A549 (cell line): ENCODE data around the gene LRRC47. TPM values are rescaled to one million over a fixed set of nuclear protein-coding genes. Genes with fewer than 3 reads are reported as not detected.

ENCODE experiments used
- ATAC-seq, 2 experiments: fragments of 200-7000 bp in 1 of 2; fragments of >200 bp in 1 of 2; cut with Nextera tagmentation in 1 of 2; cut with Tn5 transposase in 1 of 2; 3 replicates each; pipeline versions ENCODE4 v1.8.0 to v1.9.1; 2018 to 2020; ENCODE audit warnings: mild to moderate bottlenecking in 1 of 2, moderate library complexity in 1 of 2
- CTCF ChIA-PET: fragments of 300-600 bp; sonication (Branson Sonifier 250); formaldehyde crosslinking; extraction: SDS; loops from one replicate; lab custom pipeline; 2021; ENCODE audit warnings: antibody characterized with exemption, inconsistent platforms; lab: Yijun Ruan, JAX
- POLR2A ChIA-PET: fragments of 350-600 bp; formaldehyde crosslinking; extraction: SDS; loops from one replicate; lab custom pipeline; 2021; ENCODE audit warnings: antibody characterized with exemption, inconsistent platforms; lab: Yijun Ruan, JAX
- DNase-seq, 2 experiments: peaks; one replicate each; pipeline versions ENCODE4 v3.0.0 to v3.0.0-alpha.2; 2011 to 2016; ENCODE audit warnings: low read depth in 1 of 2, low spot score in 1 of 2
- FAIRE-seq: peaks from 2 replicates; lab custom pipeline; 2011; peaks lifted over from hg19 to GRCh38; lab: Jason Lieb, UNC
- H3K27ac ChIP-seq, 2 experiments: fragments of >200 bp; sonication (Bioruptor Twin); formaldehyde crosslinking; 3 replicates each; pipeline ENCODE4 v1.5.1; 2016 to 2017
- H3K4me1 ChIP-seq: fragments of >200 bp; sonication (Bioruptor Twin); formaldehyde crosslinking; 3 replicates; pipeline ENCODE4 v1.6.1; 2016
- H3K4me2 ChIP-seq: fragments of >200 bp; sonication (Bioruptor Twin); formaldehyde crosslinking; 3 replicates; pipeline ENCODE4 v1.6.1; 2016
- H3K4me3 ChIP-seq: fragments of >200 bp; sonication (Bioruptor Twin); formaldehyde crosslinking; 3 replicates; pipeline ENCODE4 v1.5.1; 2016
- H3K9me3 ChIP-seq: fragments of >200 bp; sonication (Bioruptor Twin); formaldehyde crosslinking; 3 replicates; pipeline ENCODE4 v1.6.1; 2016
- CHD2 ChIP-seq: fragments of 150-350 bp; IDR thresholded peaks from 2 replicates; pipeline ENCODE4 v1.6.1; 2014; ENCODE audit warnings: low read length; ENCODE audit not compliant: partially characterized antibody
- ESRRA ChIP-seq: fragments of 150-350 bp; IDR thresholded peaks from 2 replicates; pipeline ENCODE4 v1.6.1; 2014; ENCODE audit warnings: mild to moderate bottlenecking, low read length, borderline replicate concordance
- FOSL2 ChIP-seq, 2 experiments: fragments of 450-650 bp in 1 of 2; fragments of >200 bp in 1 of 2; sonication (Bioruptor Twin) in 1 of 2; formaldehyde crosslinking; IDR thresholded peaks; 2 replicates each; pipeline versions ENCODE4 v1.5.0 to v1.6.1; 2016 to 2020; ENCODE audit warnings: mild to moderate bottlenecking in 1 of 2, moderate library complexity in 1 of 2
- JUNB ChIP-seq: fragments of >200 bp; sonication (Bioruptor Twin); formaldehyde crosslinking; IDR thresholded peaks from 2 replicates; pipeline ENCODE4 v1.6.1; 2016
- POLR2AphosphoS2 ChIP-seq: conservative IDR thresholded peaks from 2 replicates; pipeline ENCODE4 v1.6.1; 2012; ENCODE audit warnings: low read length, improper control_type of control experiment, inconsistent platforms
- RNF2 ChIP-seq: fragments of 200-600 bp; sonication (generic); IDR thresholded peaks from 2 replicates; pipeline ENCODE4 v1.6.1; 2016; ENCODE audit warnings: low read depth, mild to moderate bottlenecking, antibody characterized with exemption, moderate library complexity, borderline replicate concordance
- ZFP36 ChIP-seq: fragments of 450-650 bp; IDR thresholded peaks from 2 replicates; pipeline ENCODE4 v1.6.1; 2014; ENCODE audit warnings: borderline replicate concordance; ENCODE audit not compliant: partially characterized antibody
- ZSCAN20 ChIP-seq: fragments of 250-450 bp; sonication (Bioruptor Pico); IDR thresholded peaks from 2 replicates; pipeline ENCODE4 v1.8.0; 2022; ENCODE audit warnings: mild to moderate bottlenecking, moderate library complexity
- WGBS: methylation state at CpG from one replicate; pipeline ENCODE4 v1.1.6; 2017; ENCODE audit errors: missing lambda C conversion rate; 5-methylcytosine and 5-hydroxymethylcytosine counted together
- polyA plus RNA-seq, 4 experiments: library from polyadenylated mRNA; depleted of rRNA in 3 of 4; stranded (reverse); fragments of >200 nt; fragmentation: RNase III in 1 of 4; extraction: RNeasy Plus Mini Kit Qiagen cat#74134 plus additional on column Dnase treatment in 1 of 4; gene quantifications; 2 replicates in 3 of 4; 3 replicates in 1 of 4; pipeline ENCODE4 v1.2.3, GENCODE V29; 2011 to 2017
- TF ChIP-seq, protein P1 (sequence below): fragments of >200 bp; sonication (Bioruptor Twin); formaldehyde crosslinking; IDR thresholded peaks from 3 replicates; pipeline ENCODE4 v1.5.1; 2016
- TF ChIP-seq, protein P2 (sequence below): fragments of 250-450 bp; sonication (Bioruptor Pico); IDR thresholded peaks from 2 replicates; pipeline ENCODE4 v1.5.0; 2020; ENCODE audit warnings: low read depth, mild to moderate bottlenecking, moderate library complexity
- TF ChIP-seq, protein P3 (sequence below): fragments of 200-600 bp; sonication (generic); IDR thresholded peaks from 2 replicates; pipeline ENCODE4 v1.6.1; 2016; ENCODE audit warnings: antibody characterized with exemption, mild to moderate bottlenecking, moderate library complexity

The LRRC47 gene
- polyA plus RNA-seq, 2 of the 4 experiments (the other 2 are of a cell fraction): 28.5 to 41.6 TPM

DNA sequence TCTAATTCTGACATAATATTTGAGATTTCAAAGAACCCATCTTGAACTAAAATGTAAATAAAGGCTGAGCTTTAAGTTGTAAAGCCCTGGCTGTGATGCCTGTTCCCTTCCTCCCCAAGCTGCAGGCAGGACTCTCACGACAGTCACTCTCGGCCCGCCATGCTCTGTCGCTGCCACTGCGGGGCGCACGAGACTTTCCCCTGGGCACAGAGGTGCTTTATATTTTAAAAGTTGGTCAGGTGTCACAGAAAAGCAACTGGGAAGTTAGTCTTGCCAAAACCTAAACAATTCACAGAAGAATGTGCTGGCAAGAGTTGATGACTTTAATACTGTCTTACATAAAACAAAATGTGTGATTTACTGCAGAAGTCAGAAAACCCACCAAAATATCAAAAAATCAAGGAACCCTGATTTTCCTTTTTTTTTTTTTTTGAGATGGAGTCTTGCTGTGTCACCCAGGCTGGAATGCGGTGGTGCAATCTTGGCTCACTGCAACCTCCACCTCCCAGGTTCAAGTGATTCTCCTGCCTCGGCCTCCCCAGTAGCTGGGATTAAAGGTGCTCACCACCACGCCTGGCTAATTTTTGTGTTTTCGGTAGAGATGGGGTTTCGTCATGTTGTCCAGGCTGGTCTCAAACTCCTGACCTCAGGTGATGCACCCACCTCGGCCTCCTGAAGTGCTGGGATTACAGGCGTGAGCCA lies 10.7 kb downstream of the LRRC47 start (continued):
- TF ChIP-seq, protein P1, sequence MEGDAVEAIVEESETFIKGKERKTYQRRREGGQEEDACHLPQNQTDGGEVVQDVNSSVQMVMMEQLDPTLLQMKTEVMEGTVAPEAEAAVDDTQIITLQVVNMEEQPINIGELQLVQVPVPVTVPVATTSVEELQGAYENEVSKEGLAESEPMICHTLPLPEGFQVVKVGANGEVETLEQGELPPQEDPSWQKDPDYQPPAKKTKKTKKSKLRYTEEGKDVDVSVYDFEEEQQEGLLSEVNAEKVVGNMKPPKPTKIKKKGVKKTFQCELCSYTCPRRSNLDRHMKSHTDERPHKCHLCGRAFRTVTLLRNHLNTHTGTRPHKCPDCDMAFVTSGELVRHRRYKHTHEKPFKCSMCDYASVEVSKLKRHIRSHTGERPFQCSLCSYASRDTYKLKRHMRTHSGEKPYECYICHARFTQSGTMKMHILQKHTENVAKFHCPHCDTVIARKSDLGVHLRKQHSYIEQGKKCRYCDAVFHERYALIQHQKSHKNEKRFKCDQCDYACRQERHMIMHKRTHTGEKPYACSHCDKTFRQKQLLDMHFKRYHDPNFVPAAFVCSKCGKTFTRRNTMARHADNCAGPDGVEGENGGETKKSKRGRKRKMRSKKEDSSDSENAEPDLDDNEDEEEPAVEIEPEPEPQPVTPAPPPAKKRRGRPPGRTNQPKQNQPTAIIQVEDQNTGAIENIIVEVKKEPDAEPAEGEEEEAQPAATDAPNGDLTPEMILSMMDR: peak; percentile 31; the same call in 2 of the 3 replicates

DNA sequence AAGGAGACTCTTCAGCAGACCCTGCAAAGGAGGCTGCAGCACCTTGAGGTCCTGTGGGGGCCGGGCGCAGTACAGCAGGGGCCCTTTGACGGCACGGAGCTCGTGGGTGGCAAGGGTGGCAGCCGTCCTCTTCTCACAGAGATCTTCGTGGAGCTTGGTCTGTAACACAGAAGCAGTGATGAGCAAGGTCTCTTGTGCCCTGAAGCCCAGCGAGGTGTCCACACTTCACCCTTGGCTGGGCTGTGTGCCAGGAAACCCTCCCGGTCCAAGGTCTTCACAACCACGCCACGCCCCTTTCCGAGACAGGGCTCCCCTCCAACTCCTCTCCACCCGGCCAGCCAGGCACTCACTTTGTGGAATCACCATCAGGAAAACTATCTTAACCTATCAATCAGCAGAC lies 11.3 kb downstream of the LRRC47 start:
- Histone ChIP-seq H3K4me1 (no peaks in the 10 kb centered on the region), H3K27ac (no peak overlapping the region), H3K9me3 (no peaks in the 10 kb centered on the region), H3K4me3 (no peak overlapping the region), H3K4me2 (no peak overlapping the region)
- FAIRE-seq (no peak), DNase-seq (no peak), ATAC-seq (no peak; a peak in 1 of 6 replicates)
- TF ChIP-seq CHD2: no peak
- CTCF ChIA-PET: no interaction called here
- 80% methylated on average over 5 of the region's 13 CpGs for WGBS
- POLR2A ChIA-PET: no interaction called here

DNA sequence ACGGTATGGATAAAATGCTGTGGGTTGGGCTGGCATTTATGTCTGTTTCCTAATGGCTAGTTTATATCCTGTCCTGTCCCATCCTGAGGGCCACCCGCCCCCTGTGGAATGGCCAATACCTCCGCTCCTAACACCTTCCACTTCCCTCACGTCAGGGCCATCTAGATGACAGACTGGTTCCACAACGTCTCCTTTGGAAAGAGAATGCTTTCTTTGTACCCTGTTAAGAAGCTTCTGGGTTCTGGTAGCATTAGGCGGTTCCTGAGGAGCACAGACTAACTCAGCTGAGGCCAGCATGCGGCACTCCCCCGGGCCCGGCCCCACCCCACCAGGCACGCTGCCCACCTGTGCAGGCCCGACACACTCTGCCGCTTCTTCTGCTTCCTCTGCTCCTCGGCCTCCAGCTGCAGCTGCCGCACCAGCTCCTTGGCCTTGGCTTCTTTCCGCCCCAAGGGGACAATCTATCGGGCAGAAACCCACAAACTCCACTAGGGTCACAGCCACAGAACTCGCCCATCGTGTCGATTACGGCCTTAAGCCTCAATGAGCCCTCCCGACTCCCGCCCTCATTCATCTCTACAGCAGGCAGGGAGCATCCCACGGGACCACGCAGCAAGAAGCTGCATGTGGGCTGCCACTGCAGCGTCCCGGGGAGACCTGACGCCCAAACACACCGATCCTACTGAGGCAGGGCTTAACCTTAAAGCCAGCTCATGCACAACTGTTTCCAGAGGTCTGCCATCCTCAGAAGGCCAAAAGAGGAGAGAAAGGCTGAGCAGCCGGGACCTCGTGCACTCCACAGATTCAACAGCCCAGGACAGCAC lies 12.4 kb downstream of the LRRC47 start:
- FAIRE-seq (no peak), ATAC-seq (no peak), DNase-seq (no peak)
- H3K4me2 ChIP-seq: no peak overlapping the region
- no peak for TF ChIP-seq FOSL2 (IDR thresholded peaks at IDR 0.05)
- no peak for TF ChIP-seq FOSL2 (CRISPR knock-in tag; IDR thresholded peaks at IDR 0.05)
- TF ChIP-seq ESRRA: no peak
- TF ChIP-seq ZFP36: no peak
- no peak for TF ChIP-seq RNF2
- TF ChIP-seq JUNB: no peak
- TF ChIP-seq, protein P2, sequence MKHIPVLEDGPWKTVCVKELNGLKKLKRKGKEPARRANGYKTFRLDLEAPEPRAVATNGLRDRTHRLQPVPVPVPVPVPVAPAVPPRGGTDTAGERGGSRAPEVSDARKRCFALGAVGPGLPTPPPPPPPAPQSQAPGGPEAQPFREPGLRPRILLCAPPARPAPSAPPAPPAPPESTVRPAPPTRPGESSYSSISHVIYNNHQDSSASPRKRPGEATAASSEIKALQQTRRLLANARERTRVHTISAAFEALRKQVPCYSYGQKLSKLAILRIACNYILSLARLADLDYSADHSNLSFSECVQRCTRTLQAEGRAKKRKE (CRISPR knock-in tag): no peak
- TF ChIP-seq POLR2AphosphoS2: no peak
- TF ChIP-seq ZSCAN20 (CRISPR knock-in tag): no peak
- TF ChIP-seq, protein P3, sequence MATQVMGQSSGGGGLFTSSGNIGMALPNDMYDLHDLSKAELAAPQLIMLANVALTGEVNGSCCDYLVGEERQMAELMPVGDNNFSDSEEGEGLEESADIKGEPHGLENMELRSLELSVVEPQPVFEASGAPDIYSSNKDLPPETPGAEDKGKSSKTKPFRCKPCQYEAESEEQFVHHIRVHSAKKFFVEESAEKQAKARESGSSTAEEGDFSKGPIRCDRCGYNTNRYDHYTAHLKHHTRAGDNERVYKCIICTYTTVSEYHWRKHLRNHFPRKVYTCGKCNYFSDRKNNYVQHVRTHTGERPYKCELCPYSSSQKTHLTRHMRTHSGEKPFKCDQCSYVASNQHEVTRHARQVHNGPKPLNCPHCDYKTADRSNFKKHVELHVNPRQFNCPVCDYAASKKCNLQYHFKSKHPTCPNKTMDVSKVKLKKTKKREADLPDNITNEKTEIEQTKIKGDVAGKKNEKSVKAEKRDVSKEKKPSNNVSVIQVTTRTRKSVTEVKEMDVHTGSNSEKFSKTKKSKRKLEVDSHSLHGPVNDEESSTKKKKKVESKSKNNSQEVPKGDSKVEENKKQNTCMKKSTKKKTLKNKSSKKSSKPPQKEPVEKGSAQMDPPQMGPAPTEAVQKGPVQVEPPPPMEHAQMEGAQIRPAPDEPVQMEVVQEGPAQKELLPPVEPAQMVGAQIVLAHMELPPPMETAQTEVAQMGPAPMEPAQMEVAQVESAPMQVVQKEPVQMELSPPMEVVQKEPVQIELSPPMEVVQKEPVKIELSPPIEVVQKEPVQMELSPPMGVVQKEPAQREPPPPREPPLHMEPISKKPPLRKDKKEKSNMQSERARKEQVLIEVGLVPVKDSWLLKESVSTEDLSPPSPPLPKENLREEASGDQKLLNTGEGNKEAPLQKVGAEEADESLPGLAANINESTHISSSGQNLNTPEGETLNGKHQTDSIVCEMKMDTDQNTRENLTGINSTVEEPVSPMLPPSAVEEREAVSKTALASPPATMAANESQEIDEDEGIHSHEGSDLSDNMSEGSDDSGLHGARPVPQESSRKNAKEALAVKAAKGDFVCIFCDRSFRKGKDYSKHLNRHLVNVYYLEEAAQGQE: no peak
- ChIA-PET POLR2A (no interaction called here), CTCF (interaction anchor here (1.1 to 1.4 kb wide), 2 partner anchors 10 to 59 kb away, joined by 3 to 4 read pairs; no protein-coding TSS in a partner anchor)
- no peak overlapping the region for H3K27ac ChIP-seq
- WGBS: 95% methylated on average over 25 of the region's 30 CpGs
- no peaks in the 10 kb centered on the region for H3K4me1 ChIP-seq
- H3K4me3 ChIP-seq: no peak overlapping the region
- H3K9me3 ChIP-seq: no peaks in the 10 kb centered on the region
